PFSK-1 (cell line): ENCODE results near the gene FCRL1.

ENCODE experiments used
- FOXP2 ChIP-seq: optimal IDR thresholded peaks from 2 replicates; pipeline ENCODE3; 2011; ENCODE audit warnings: borderline replicate concordance, control low read depth, inconsistent platforms; ENCODE audit not compliant: insufficient read depth; ENCODE audit errors: extremely low read length, extremely low read depth
- POLR2AphosphoS5 ChIP-seq: IDR thresholded peaks from 2 replicates; pipeline ENCODE4 v1.6.1; 2012; ENCODE audit warnings: low read depth, mild to moderate bottlenecking, control low read depth, low read length, moderate library complexity
- SIN3A ChIP-seq: IDR thresholded peaks from 2 replicates; pipeline ENCODE4 v1.6.1; 2012; ENCODE audit warnings: mild to moderate bottlenecking, low read length, moderate library complexity, borderline replicate concordance; ENCODE audit not compliant: insufficient read depth
- TF ChIP-seq, protein P1 (sequence below), 2 experiments: IDR thresholded peaks; 2 replicates each; pipeline versions ENCODE4 v1.6.1 to v1.8.0; 2011 to 2012; ENCODE audit warnings: low read depth in 2 of 2, low read length in 2 of 2, control low read depth in 1 of 2, inconsistent platforms in 1 of 2, mild to moderate bottlenecking in 1 of 2, moderate library complexity in 1 of 2; ENCODE audit not compliant: insufficient read depth in 1 of 2

The FCRL1 gene

DNA sequence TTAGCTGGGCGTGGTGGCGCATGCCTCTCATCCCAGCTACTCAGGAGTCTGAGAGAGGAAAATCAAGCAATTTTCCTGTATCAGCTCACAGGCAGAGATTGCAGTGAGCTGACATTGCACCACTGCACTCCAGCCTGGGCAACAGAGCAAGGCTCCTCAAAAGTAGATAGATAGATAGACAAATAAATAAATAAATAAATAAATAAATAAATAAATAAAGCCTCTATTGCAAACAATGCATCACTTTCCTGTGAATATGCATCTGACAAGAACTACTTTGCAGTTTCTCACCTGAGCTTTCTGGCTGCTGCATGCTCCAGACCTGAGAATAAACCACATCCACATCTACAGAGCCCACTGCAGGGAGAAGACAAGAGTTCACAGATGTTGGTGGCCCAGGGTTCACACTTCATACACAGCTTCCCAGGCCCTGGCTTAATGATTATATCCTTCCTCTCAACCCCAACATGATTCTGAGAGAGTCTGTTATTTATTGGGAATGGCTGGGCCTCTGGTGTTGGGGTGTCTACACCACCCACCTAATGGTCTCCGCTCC lies 71.6 kb downstream of the FCRL1 start:
- TF ChIP-seq POLR2AphosphoS5 (no peak), SIN3A (no peak), FOXP2 (no peak)
- TF ChIP-seq, protein P1, sequence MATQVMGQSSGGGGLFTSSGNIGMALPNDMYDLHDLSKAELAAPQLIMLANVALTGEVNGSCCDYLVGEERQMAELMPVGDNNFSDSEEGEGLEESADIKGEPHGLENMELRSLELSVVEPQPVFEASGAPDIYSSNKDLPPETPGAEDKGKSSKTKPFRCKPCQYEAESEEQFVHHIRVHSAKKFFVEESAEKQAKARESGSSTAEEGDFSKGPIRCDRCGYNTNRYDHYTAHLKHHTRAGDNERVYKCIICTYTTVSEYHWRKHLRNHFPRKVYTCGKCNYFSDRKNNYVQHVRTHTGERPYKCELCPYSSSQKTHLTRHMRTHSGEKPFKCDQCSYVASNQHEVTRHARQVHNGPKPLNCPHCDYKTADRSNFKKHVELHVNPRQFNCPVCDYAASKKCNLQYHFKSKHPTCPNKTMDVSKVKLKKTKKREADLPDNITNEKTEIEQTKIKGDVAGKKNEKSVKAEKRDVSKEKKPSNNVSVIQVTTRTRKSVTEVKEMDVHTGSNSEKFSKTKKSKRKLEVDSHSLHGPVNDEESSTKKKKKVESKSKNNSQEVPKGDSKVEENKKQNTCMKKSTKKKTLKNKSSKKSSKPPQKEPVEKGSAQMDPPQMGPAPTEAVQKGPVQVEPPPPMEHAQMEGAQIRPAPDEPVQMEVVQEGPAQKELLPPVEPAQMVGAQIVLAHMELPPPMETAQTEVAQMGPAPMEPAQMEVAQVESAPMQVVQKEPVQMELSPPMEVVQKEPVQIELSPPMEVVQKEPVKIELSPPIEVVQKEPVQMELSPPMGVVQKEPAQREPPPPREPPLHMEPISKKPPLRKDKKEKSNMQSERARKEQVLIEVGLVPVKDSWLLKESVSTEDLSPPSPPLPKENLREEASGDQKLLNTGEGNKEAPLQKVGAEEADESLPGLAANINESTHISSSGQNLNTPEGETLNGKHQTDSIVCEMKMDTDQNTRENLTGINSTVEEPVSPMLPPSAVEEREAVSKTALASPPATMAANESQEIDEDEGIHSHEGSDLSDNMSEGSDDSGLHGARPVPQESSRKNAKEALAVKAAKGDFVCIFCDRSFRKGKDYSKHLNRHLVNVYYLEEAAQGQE (IDR thresholded peaks at IDR 0.05; ENCODE audit: insufficient read depth in 1 of 2, low read depth in 2 of 2, low read length in 2 of 2) = no peak
